ENCODE measurements around the gene PPM1G.
"Not testable (repeated sequence)": the region's sequence is repeated elsewhere in the genome, so short reads cannot be mapped to it uniquely, and the experiment has no call there.

PPM1G gene

DNA sequence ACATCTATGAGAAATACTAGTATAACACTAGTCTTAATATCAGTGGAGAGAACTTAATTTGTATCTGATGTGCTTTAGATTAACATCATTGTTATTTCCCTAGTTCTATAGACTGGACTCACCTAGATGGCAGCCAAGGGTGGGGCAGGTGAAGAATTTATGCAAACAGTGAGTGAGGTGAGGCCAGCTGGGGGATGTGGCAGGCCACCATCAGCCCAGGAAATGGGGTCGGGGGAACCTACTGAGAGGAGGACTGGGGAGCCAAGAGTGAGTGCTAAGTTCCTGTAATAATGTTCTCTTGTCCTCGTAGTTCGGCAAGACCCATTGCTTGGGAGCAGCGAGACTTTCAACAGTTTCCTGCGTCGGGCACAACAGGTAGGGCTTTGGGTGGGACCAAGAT lies 36.5 kb downstream of the PPM1G start:
- no peak for DNase-seq

DNA sequence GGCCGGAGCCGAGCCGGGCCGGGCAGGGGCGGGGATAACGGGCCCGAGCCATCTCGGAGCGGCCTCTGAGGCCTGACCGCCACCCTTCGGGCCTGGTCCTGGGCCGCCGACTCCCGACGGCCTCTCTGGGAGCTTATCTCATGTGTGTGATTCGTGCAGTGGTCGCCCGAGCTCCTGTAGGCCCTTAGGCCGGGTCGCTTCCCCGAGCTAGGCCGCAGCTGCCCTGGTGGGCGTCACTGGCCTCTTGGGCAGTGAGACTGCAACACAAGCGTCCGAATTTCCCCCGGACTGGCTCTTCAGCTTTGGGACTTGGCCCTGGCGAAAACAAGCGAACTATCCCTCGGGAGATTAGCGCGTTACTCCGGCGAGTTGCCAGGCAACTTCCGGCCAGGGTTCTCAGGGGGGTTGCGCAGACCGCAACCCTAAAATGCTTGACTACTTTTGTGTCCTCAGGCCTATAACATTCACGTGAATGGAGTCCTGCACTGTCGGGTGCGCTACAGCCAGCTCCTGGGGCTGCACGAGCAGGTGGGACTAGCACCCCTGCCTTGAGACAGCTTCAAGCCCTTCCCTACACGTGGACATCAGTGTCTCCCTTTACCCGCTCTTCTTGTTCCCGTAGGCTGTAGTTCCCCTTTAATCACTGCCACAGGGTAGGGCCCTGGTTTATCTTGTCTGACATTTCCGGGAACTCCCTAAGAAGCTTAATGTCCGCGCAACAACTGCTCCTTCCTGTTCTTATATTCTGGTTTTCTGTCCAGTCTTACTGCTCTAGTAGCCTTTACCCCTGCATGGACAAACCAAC lies 38.4 kb downstream of the PPM1G start:
- no peak for DNase-seq

DNA sequence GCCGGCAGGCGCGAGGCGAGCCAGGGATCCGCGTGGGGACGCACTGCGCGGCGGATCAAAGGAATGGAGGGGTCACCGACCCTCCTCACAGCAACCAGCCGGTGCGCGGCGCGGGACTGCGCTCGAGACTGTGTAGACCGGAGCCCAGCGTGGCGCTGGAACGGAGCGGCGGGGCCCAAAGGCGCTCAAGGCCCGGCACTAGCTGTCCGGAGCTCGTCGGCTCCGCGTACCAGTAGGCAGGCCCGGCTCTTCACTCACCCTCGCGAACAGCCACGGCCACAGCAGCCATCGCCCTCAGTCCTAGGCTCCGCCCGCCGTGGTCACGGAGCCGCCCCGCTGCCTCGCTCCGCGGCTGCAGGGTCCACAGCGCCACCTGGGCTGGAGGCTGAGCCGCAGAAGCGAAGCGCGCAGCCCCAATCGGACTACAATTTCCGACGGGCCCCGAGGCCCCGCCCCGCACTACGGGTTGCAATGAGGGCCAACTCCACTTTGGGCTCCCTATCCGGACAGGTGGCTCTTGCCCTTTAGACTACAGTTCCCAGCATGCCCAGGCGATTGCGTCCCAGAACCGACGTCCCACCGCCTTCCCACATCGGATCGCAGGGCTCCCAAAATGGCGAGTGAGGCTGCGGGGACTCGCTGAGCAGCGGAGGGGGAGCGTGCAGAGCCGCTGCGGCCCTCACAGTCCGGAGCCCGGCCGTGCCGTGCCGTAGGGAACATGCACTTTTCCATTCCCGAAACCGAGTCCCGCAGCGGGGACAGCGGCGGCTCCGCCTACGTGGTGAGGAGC lies 39.2 kb downstream of the PPM1G start, which contains the start of the genes EIF2B4 and SNX17:
Gene EIF2B4, minus strand, starts transcription at position 313 of the 790 bp plus-strand sequence. Its CDS starts 24 bp downstream, at position 289.
Gene SNX17, plus strand, starts transcription at position 591 of the 790 bp plus-strand sequence. Its CDS starts 128 bp downstream, at position 719.
- DNase-seq = peak; percentile 46

DNA sequence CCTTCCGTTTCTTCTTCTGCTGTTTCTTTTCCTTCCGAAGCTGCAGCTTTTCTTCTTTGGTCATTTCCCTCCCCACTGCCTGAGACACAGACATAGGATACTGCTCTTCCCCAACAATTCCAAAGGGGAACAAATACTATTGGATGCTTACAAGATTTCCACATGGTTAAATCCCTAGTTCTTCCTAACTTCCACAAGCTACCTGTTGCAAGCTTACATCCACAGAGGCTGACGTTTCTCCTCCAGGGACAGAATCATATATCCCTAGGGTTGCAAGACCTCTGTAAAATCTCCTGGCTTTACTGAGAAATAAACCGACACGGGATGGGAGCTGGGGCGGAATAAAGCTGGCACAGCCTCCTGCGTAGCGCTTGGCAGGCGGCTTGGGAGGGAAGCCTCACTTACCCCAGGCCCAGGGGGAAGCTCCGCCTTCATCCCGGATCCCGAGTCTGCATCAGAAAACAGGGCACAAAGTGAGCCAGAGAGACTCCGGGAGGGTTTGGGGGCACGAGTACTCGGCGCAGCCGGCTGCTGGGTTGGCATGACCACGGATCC lies 39.8 kb downstream of the PPM1G start:
- DNase-seq = no peak

- DNase-seq = no peak
These were observed 45.5 kb downstream of the PPM1G start for GRCh38 chr2:27363933-27364332.

DNA sequence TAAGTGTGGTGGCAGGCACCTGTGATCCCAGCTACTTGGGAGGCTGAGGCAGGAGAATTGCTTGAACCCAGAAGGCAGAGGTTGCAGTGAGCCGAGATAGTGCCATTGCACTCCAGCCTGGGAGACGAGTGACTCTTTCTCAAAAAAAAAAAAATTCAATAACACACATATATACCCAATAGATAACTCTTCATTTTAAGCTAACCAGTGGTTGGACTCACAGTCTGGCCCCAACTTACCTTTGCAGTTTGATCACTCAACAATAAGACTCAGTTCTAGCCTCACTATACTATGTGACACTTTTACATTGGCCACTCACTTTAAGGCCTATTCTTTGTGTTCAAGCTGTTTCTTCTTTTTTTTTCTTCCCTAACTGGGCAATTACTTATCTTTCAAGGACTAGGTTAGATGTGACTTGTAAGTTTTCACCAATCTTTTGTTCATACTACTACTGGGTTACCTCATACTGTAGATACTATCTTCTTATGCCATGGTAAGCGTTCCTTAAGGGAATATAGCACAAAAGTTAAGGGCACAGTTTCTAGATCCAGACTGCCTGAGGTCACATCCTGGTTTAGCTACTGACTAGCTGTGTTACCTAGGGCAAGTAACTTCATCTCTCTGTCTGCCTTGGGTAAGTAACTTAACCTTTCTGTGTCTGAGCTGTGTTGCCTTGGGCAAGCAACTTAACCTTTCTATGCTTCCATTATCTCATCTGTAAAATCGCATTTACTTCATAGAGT lies 46.5 kb downstream of the PPM1G start:
- no peak for DNase-seq

GRCh38 chr2:27356382-27357181 lies 52.8 kb downstream of the PPM1G start, which contains the start of gene GTF3C2:
Gene GTF3C2, minus strand, starts transcription at chr2:27356764. Its CDS starts 13,210 bp downstream, at chr2:27343554.
- peak; percentile 49 for DNase-seq

- no peak for DNase-seq
These were observed 53.4 kb downstream of the PPM1G start for GRCh38 chr2:27356056-27356381.

GRCh38 chr2:27354597-27354927 lies 54.8 kb downstream of the PPM1G start:
- DNase-seq = no peak

GRCh38 chr2:27353762-27354596 lies 55.4 kb downstream of the PPM1G start:
- DNase-seq = no peak

- DNase-seq = not testable (repeated sequence)
These were observed 56.0 kb downstream of the PPM1G start for GRCh38 chr2:27353386-27353761.

- no peak for DNase-seq
These were observed 57.4 kb downstream of the PPM1G start for GRCh38 chr2:27351802-27352598.

DNA sequence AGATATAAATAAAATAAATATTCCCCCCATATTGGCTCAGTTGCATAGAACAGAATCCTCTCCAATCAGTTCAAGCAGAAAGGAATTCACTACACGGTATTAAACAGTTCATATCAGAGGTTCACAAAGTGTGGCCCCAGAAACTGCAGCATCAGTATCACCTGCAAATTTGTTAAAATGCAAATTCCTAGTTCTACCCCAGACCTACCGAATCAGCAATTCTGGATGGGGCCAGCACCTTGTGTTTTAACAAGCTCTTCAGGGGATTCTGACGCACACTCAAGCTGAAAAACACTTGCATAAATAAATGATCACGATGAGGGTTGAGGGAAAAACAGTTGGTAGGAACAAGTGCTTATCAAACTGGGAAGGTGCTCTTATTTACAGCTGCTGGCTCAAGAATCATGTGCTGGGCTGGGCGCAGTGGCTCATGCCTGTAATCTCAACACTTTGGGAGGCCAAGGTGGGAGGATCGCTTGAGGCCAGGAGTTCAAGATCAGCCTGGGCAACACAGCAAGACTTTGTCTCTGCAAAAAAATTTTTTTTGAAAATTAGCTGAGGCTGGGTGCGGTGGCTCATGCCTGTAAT lies 59.2 kb downstream of the PPM1G start:
- no peak for DNase-seq

GRCh38 chr2:27347641-27348040 lies 61.8 kb downstream of the PPM1G start:
- no peak for DNase-seq

DNA sequence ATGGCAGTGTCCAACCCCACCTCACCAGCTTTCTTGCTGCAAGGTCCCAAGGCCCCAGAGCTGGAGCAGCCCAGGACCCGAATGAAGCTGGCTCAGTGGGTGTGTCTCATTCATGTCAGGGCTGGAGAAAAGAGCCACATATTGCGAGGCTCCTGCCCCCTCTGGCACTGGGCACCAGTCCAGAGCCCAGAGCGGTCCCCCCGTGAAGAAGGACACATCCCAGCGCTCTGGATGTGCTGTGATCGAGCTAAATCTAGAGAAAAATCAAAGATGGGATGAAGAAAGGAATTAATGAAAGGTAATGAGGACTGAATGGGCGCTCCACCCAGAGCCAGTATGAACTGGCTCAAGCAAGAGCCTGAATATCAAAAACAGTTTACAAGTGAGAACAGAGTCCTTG lies 73.2 kb downstream of the PPM1G start:
- no peak for DNase-seq

GRCh38 chr2:27335311-27335710 lies 74.1 kb downstream of the PPM1G start:
- DNase-seq = no peak
